Body of pancreas (tissue), 4 donors: Measurements from ENCODE around the gene DNAI2.

Experiments
- POLR2A ChIP-seq, 3 donors: fragments of 450-650 bp; IDR thresholded peaks; one replicate each; pipeline ENCODE4 v1.6.1; 2016; ENCODE audit warnings: antibody characterized with exemption in 3 of 3, mild to moderate bottlenecking in 2 of 3
- TF ChIP-seq, protein P1 (sequence below), 7 experiments: fragments of 450-650 bp in 4 of 7; fragments of 200-600 bp in 3 of 7; sonication (generic) in 3 of 7; IDR thresholded peaks; one replicate each; pipeline ENCODE4 v1.5.1; 2016 to 2019; ENCODE audit warnings: antibody characterized with exemption in 7 of 7

DNA sequence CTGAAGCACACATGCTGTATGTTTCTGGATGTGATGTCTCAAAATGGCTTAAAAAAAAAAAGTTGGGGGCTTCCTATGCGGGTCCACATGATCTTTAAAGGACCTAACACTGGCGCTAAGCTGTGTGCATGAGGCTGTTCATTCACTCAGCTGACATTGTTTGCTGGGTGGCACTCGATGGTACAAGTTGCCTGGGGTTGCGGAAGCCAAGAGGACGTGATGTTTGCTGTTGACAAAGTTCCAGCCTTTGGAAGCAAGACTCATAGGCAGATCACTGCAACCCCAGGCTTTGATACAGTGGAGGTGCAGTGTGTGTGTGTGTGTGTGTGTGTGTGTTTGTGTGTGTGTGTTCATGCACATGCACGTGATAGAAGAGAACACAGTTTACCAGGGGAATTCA is 29.5 kb upstream of the DNAI2 start:
- TF ChIP-seq, protein P1, sequence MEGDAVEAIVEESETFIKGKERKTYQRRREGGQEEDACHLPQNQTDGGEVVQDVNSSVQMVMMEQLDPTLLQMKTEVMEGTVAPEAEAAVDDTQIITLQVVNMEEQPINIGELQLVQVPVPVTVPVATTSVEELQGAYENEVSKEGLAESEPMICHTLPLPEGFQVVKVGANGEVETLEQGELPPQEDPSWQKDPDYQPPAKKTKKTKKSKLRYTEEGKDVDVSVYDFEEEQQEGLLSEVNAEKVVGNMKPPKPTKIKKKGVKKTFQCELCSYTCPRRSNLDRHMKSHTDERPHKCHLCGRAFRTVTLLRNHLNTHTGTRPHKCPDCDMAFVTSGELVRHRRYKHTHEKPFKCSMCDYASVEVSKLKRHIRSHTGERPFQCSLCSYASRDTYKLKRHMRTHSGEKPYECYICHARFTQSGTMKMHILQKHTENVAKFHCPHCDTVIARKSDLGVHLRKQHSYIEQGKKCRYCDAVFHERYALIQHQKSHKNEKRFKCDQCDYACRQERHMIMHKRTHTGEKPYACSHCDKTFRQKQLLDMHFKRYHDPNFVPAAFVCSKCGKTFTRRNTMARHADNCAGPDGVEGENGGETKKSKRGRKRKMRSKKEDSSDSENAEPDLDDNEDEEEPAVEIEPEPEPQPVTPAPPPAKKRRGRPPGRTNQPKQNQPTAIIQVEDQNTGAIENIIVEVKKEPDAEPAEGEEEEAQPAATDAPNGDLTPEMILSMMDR (IDR thresholded peaks at IDR 0.05) = no peak
- TF ChIP-seq POLR2A (IDR thresholded peaks at IDR 0.05) = no peak
